CD4-positive, alpha-beta memory T cell (primary cell): ENCODE results near the gene ASTN2. TPM values are rescaled to one million over a fixed set of nuclear protein-coding genes. Genes with fewer than 3 reads are reported as not detected.

Experiments
- CTCF ChIA-PET: fragments of 350-600 bp; sonication (Branson Sonifier 250); formaldehyde crosslinking; loops from one replicate; lab custom pipeline; 2021; ENCODE audit warnings: inconsistent platforms; ENCODE audit not compliant: partially characterized antibody; lab: Charles Lee
- POLR2A ChIA-PET: fragments of 350-600 bp; sonication (Branson Sonifier 250); formaldehyde crosslinking; loops from one replicate; lab custom pipeline; 2021; ENCODE audit not compliant: partially characterized antibody; lab: Charles Lee
- DNase-seq, 5 donors: peaks; one replicate each; pipeline versions ENCODE4 v3.0.0 to v3.0.0-alpha.2; 2020 to 2022; ENCODE audit warnings: mixed read lengths in 1 of 5
- H3K27ac ChIP-seq: one replicate; pipeline ENCODE4 v1.7.0; 2013; ENCODE audit warnings: low read depth, low read length
- H3K27me3 ChIP-seq: 2 replicates; pipeline ENCODE4 v1.7.0; 2013; ENCODE audit warnings: mild to moderate bottlenecking, low read length, moderate library complexity; ENCODE audit not compliant: insufficient read depth
- H3K36me3 ChIP-seq: 2 replicates; pipeline ENCODE4 v1.7.0; 2013; ENCODE audit warnings: mild to moderate bottlenecking, low read length, moderate library complexity; ENCODE audit not compliant: insufficient read depth
- H3K4me1 ChIP-seq: 2 replicates; pipeline ENCODE4 v1.7.0; 2013; ENCODE audit warnings: mild to moderate bottlenecking, low read length, moderate library complexity; ENCODE audit not compliant: insufficient read depth
- H3K4me3 ChIP-seq, 2 donors: one replicate each; pipeline ENCODE4 v1.7.0; 2013; ENCODE audit warnings: low read length in 2 of 2, mild to moderate bottlenecking in 1 of 2
- H3K9me3 ChIP-seq, 2 donors: one replicate each; pipeline ENCODE4 v1.7.0; 2013; ENCODE audit warnings: low read length in 2 of 2, control low read depth in 1 of 2; ENCODE audit not compliant: control insufficient read depth in 1 of 2
- H3K27ac Mint-ChIP-seq, 7 donors: one replicate each; pipeline ENCODE4 v1.8.0; 2020 to 2021; ENCODE audit warnings: mixed read lengths in 7 of 7, mild to moderate bottlenecking in 6 of 7, inconsistent platforms in 3 of 7, moderate library complexity in 3 of 7
- H3K27me3 Mint-ChIP-seq, 2 donors: one replicate each; pipeline ENCODE4 v1.8.0; 2020 to 2021; ENCODE audit warnings: mixed read lengths in 2 of 2
- H3K36me3 Mint-ChIP-seq, 2 donors: one replicate each; pipeline ENCODE4 v1.8.0; 2020 to 2021; ENCODE audit warnings: mixed read lengths in 2 of 2, inconsistent platforms in 1 of 2, mild to moderate bottlenecking in 1 of 2
- H3K4me1 Mint-ChIP-seq, 4 donors: one replicate each; pipeline ENCODE4 v1.8.0; 2020 to 2021; ENCODE audit warnings: mixed read lengths in 4 of 4, mild to moderate bottlenecking in 1 of 4
- H3K4me3 Mint-ChIP-seq, 8 donors: one replicate each; pipeline ENCODE4 v1.8.0; 2020 to 2021; ENCODE audit warnings: mixed read lengths in 8 of 8, mild to moderate bottlenecking in 7 of 8, moderate library complexity in 6 of 8, inconsistent platforms in 3 of 8
- H3K9me3 Mint-ChIP-seq, 8 donors: one replicate each; pipeline ENCODE4 v1.8.0; 2020 to 2021; ENCODE audit warnings: mixed read lengths in 8 of 8, mild to moderate bottlenecking in 5 of 8, inconsistent platforms in 3 of 8, moderate library complexity in 1 of 8
- intact Hi-C: fragments of 100-400 bp; cut with micrococcal nuclease; formaldehyde crosslinking; loops from one replicate; pipeline ENCODE4 v1.15.1; 2023
- polyA plus RNA-seq, 2 donors: library from polyadenylated mRNA; unstranded; fragments of 300-500 nt; fragmentation: Illumina TruSeq; gene quantifications; one replicate each; pipeline ENCODE4 v1.2.3, GENCODE V29; 2021
- total RNA-seq, 2 experiments: library from RNA; stranded (reverse); gene quantifications; one replicate each; pipeline ENCODE4 v1.2.3, GENCODE V29; 2021

Gene ASTN2
- total and polyA plus RNA-seq, 4 experiments from 2014 or later: 2.7 to 5.9 (median 4.8) TPM

- no peak overlapping the region for H3K27ac Mint-ChIP-seq
- no peaks in the 10 kb centered on the region for H3K36me3 Mint-ChIP-seq
- intact Hi-C loops: no loop called here
- H3K9me3 Mint-ChIP-seq: peaks cover 0 to 16% (median 5%) of the 10 kb centered on the region in 8 donors
- no peak for DNase-seq
- Histone ChIP-seq H3K36me3 (no peaks in the 10 kb centered on the region), H3K27me3 (no peaks in the 10 kb centered on the region), H3K4me3 (no peak overlapping the region), H3K4me1 (no peaks in the 10 kb centered on the region), H3K9me3 (no peaks in the 10 kb centered on the region), H3K27ac (no peak overlapping the region)
- no peaks in the 10 kb centered on the region for H3K4me1 Mint-ChIP-seq
- ChIA-PET CTCF (no interaction called here), POLR2A (no interaction called here)
- no peaks in the 10 kb centered on the region for H3K27me3 Mint-ChIP-seq
- H3K4me3 Mint-ChIP-seq: no peak overlapping the region
These were observed 40.7 kb downstream of the ASTN2 start for GRCh38 chr9:117374076-117374725.

- no peak overlapping the region for H3K27ac Mint-ChIP-seq
- DNase-seq: no peak
- H3K4me3 Mint-ChIP-seq: no peak overlapping the region
- Histone ChIP-seq H3K4me1 (no peaks in the 10 kb centered on the region), H3K27me3 (no peaks in the 10 kb centered on the region), H3K4me3 (no peak overlapping the region), H3K36me3 (no peaks in the 10 kb centered on the region), H3K27ac (no peak overlapping the region), H3K9me3 (no peaks in the 10 kb centered on the region)
- no peaks in the 10 kb centered on the region for H3K27me3 Mint-ChIP-seq
- ChIA-PET CTCF (no interaction called here), POLR2A (no interaction called here)
- H3K9me3 Mint-ChIP-seq: peaks cover 0 to 7% (median 4%) of the 10 kb centered on the region in 8 donors
- intact Hi-C loops: no loop called here
- no peaks in the 10 kb centered on the region for H3K4me1 Mint-ChIP-seq
- H3K36me3 Mint-ChIP-seq: no peaks in the 10 kb centered on the region
These were observed 46.1 kb downstream of the ASTN2 start for GRCh38 chr9:117368684-117369230.

DNA sequence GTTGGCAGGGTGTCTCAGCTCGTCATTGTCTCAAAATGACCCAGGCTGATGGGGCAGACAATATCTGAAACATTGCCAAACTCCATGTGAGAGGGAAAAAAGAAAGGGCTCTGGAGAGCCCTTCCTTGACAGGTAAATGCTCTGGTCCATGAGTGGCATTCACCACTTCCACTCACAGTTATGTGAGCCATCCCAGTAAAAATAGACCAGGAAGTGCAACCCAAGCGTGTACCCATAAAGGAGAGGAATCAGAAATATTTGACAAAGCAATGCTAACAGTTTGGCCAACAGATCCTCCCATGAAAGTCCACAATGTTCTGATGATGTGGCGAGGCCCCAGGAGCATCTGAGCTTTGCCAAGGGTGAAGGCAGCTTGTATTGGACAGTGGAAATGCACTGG is 49.4 kb downstream of the ASTN2 start:
- H3K27ac Mint-ChIP-seq: no peak overlapping the region
- H3K27ac ChIP-seq: no peak overlapping the region
- H3K4me1 ChIP-seq: no peaks in the 10 kb centered on the region
- ChIA-PET CTCF (no interaction called here), POLR2A (no interaction called here)
- DNase-seq: no peak
- no peaks in the 10 kb centered on the region for H3K27me3 Mint-ChIP-seq
- no peaks in the 10 kb centered on the region for H3K27me3 ChIP-seq
- H3K4me1 Mint-ChIP-seq: no peaks in the 10 kb centered on the region
- intact Hi-C loops: no loop called here
- no peaks in the 10 kb centered on the region for H3K9me3 ChIP-seq
- H3K4me3 ChIP-seq: no peak overlapping the region
- H3K4me3 Mint-ChIP-seq: no peak overlapping the region
- H3K36me3 ChIP-seq: no peaks in the 10 kb centered on the region
- H3K9me3 Mint-ChIP-seq: peaks cover 0 to 4% (median 1%) of the 10 kb centered on the region in 8 donors
- no peaks in the 10 kb centered on the region for H3K36me3 Mint-ChIP-seq

- CTCF ChIA-PET: no interaction called here
- Mint-ChIP-seq H3K9me3 (peaks cover 0 to 4% (median 1%) of the 10 kb centered on the region in 8 donors), H3K36me3 (no peaks in the 10 kb centered on the region), H3K27me3 (no peaks in the 10 kb centered on the region), H3K4me3 (no peak overlapping the region), H3K27ac (no peak overlapping the region), H3K4me1 (no peaks in the 10 kb centered on the region)
- intact Hi-C loops: no loop called here
- POLR2A ChIA-PET: no interaction called here
- Histone ChIP-seq H3K4me3 (no peak overlapping the region), H3K27me3 (no peaks in the 10 kb centered on the region), H3K27ac (no peak overlapping the region), H3K9me3 (no peaks in the 10 kb centered on the region), H3K36me3 (no peaks in the 10 kb centered on the region), H3K4me1 (no peaks in the 10 kb centered on the region)
- DNase-seq: no peak
These were observed 51.9 kb downstream of the ASTN2 start for GRCh38 chr9:117363006-117363405.

DNA sequence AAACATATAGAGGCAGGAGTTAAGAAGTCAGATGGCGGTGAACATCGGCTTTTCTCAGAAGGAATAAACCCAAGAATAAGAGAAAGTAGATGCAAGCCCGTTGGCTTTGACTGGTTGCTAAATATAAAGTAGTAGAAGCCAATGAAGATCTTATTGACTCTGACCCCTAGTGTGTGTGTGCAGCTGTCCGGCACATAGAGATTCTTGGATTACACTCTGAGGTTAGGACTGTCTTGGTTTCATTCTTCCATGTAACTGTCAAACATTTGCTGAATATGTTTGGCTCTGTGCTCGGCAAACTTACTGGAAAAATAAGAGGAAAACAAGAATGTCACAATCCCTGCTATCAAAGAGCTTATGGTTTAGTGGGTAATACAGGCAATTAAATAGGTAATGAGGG is 54.9 kb downstream of the ASTN2 start:
- Histone ChIP-seq H3K27me3 (no peaks in the 10 kb centered on the region), H3K27ac (no peak overlapping the region), H3K9me3 (no peaks in the 10 kb centered on the region), H3K4me1 (no peaks in the 10 kb centered on the region), H3K36me3 (no peaks in the 10 kb centered on the region), H3K4me3 (no peak overlapping the region)
- no peak overlapping the region for H3K27ac Mint-ChIP-seq
- ChIA-PET CTCF (no interaction called here), POLR2A (no interaction called here)
- no peaks in the 10 kb centered on the region for H3K4me1 Mint-ChIP-seq
- H3K9me3 Mint-ChIP-seq: no peaks in the 10 kb centered on the region
- no peaks in the 10 kb centered on the region for H3K27me3 Mint-ChIP-seq
- intact Hi-C loops: no loop called here
- no peaks in the 10 kb centered on the region for H3K36me3 Mint-ChIP-seq
- DNase-seq: no peak
- H3K4me3 Mint-ChIP-seq: no peak overlapping the region

GRCh38 chr9:117355542-117355941 is 59.3 kb downstream of the ASTN2 start:
- peaks cover 0 to 3% (median 2%) of the 10 kb centered on the region in 8 donors for H3K9me3 Mint-ChIP-seq
- Histone ChIP-seq H3K4me1 (no peaks in the 10 kb centered on the region), H3K9me3 (no peaks in the 10 kb centered on the region), H3K27ac (no peak overlapping the region), H3K36me3 (no peaks in the 10 kb centered on the region), H3K4me3 (no peak overlapping the region), H3K27me3 (no peaks in the 10 kb centered on the region)
- intact Hi-C loops: no loop called here
- no peaks in the 10 kb centered on the region for H3K36me3 Mint-ChIP-seq
- no peak overlapping the region for H3K27ac Mint-ChIP-seq
- H3K4me1 Mint-ChIP-seq: no peaks in the 10 kb centered on the region
- H3K27me3 Mint-ChIP-seq: no peaks in the 10 kb centered on the region
- DNase-seq: no peak
- no peak overlapping the region for H3K4me3 Mint-ChIP-seq
- ChIA-PET POLR2A (no interaction called here), CTCF (no interaction called here)

DNA sequence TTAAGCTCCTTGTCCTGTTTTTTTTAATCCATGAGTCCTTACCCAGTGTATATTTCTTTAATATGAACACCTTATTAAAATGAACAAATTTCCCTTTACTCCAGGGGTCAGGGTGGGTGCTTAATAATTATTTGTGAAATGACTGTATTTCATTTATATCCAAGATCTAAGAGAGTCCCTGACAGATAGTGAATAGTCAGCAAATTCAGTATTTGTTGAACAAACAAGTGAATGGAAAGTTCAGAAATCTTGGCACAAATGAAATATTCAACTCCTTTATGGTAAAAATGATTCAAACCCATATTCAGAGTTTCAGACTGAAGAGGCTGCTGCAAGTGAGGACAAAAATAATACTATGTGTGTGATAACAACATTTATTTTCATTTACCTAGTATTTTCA is 59.9 kb downstream of the ASTN2 start:
- ChIA-PET CTCF (no interaction called here), POLR2A (no interaction called here)
- Histone ChIP-seq H3K27ac (no peak overlapping the region), H3K4me1 (no peaks in the 10 kb centered on the region), H3K36me3 (no peaks in the 10 kb centered on the region), H3K4me3 (no peak overlapping the region), H3K27me3 (no peaks in the 10 kb centered on the region), H3K9me3 (no peaks in the 10 kb centered on the region)
- no peak overlapping the region for H3K27ac Mint-ChIP-seq
- no peak for DNase-seq
- H3K36me3 Mint-ChIP-seq: no peaks in the 10 kb centered on the region
- H3K9me3 Mint-ChIP-seq: peaks cover 0 to 4% (median 2%) of the 10 kb centered on the region in 8 donors
- H3K4me1 Mint-ChIP-seq: no peaks in the 10 kb centered on the region
- H3K4me3 Mint-ChIP-seq: no peak overlapping the region
- H3K27me3 Mint-ChIP-seq: no peaks in the 10 kb centered on the region
- intact Hi-C loops: no loop called here
